GM19238 (cell line): ENCODE results near the gene GAD1.

ENCODE experiments used
- DNase-seq: peaks from one replicate; pipeline ENCODE4 v3.0.0; 2011; ENCODE audit warnings: low spot score; ENCODE audit not compliant: insufficient read length

GAD1 gene

DNA sequence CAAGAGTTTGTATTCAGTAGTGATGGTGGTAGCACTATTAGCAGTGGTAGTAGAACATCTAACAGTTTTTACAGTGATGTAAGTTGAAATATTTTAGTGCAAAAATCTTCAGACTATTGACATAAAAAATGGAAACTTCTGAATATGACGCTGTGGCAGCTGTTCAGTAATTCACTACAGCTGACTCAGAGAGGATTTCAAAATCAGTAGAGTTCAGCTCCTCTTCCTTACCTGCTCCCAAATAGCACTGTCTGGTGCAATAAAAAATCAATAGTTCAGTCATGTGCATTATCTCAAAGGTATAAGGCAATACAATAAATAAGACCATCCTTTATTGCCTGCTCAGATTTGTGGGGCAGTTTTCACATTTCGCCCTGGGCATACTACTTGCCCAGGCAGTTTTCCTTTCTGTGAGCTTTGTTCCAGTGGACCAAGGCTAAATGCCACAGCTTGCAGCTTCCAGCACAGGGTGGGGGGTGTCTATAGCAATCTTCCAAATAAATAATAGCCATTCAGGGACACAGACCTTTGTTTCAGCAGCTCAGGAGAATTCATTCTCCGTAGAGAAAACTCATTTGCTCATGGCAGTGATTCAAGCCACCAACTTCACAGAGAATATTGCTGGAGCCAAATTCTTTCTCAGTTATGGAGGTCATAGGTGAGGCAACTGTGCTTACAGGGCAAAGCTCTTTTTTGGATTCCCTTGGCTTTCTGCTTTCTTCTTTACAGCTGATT, 78.5 kb downstream of the GAD1 start:
- no peak for DNase-seq

- no peak for DNase-seq
Measured at GRCh38 chr2:170896622-170897021, 79.9 kb downstream of the GAD1 start.

DNA sequence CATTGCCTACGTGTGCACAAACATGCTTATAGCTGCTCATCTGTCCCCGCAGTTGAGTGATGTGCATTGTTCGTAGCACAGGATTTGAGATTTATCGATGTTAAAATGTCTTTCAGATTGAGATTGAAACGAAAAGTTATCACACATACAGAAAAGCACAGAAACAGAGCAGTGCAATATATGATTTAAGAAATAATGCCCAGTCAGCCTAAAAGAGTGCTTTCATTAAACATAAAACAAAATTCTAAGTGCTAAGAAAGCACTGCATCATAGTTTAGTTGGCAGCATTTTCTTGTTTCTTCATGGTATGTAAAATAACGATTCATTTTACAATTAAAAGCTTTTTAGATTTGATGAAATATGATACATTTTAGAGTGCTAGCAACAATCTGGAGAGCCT, 80.4 kb downstream of the GAD1 start:
- no peak for DNase-seq

- no peak for DNase-seq
Measured at GRCh38 chr2:170905864-170906263, 89.2 kb downstream of the GAD1 start.
